K562 (cell line): Measurements from ENCODE around the gene NIPA2. TPM values are rescaled to one million over a fixed set of nuclear protein-coding genes. Genes with fewer than 3 reads are reported as not detected.

ENCODE experiments used
- CEBPG ChIP-seq, 3 experiments: fragments of 200-800 bp in 1 of 3; sonication (Bioruptor generic) in 1 of 3; sonication (generic) in 1 of 3; formaldehyde crosslinking in 1 of 3; IDR thresholded peaks in 2 of 3; conservative IDR thresholded peaks in 1 of 3; 2 replicates each; pipeline versions ENCODE4 v1.6.1 to v1.8.0; 2016 to 2022; ENCODE audit warnings: missing compliant biosample characterization in 2 of 3, missing genetic modification characterization in 2 of 3, mild to moderate bottlenecking in 1 of 3, missing genetic modification reagents in 1 of 3
- GTF2B ChIP-seq: IDR thresholded peaks from 2 replicates; pipeline ENCODE4 v1.6.1; 2011; ENCODE audit not compliant: insufficient read length; ENCODE audit errors: extremely low read depth
- HEY1 ChIP-seq: fragments of 250-450 bp; sonication (Bioruptor Pico); IDR thresholded peaks from 2 replicates; pipeline ENCODE4 v1.5.0; 2020; ENCODE audit warnings: mild to moderate bottlenecking, moderate library complexity, borderline replicate concordance
- HMBOX1 ChIP-seq: sonication (generic); IDR thresholded peaks from 2 replicates; pipeline ENCODE4 v1.6.1; 2016
- PPARD ChIP-seq: fragments of 250-450 bp; sonication (Bioruptor Pico); IDR thresholded peaks from 2 replicates; pipeline ENCODE4 v1.8.0; 2022; ENCODE audit warnings: inconsistent platforms, mild to moderate bottlenecking, moderate library complexity
- RAD21 ChIP-seq, 2 experiments: fragments of 250-450 bp in 1 of 2; fragments of 450-650 bp in 1 of 2; sonication (Bioruptor Pico) in 1 of 2; formaldehyde crosslinking in 1 of 2; IDR thresholded peaks in 1 of 2; conservative IDR thresholded peaks in 1 of 2; 2 replicates each; pipeline versions ENCODE4 v1.4.0 to v1.8.0; 2020 to 2022; ENCODE audit warnings: mild to moderate bottlenecking in 2 of 2, moderate library complexity in 1 of 2
- SLC30A9 ChIP-seq: fragments of 250-450 bp; sonication (Bioruptor Pico); IDR thresholded peaks from 2 replicates; pipeline ENCODE4 v1.8.0; 2022; ENCODE audit warnings: mild to moderate bottlenecking, moderate library complexity
- SP2 ChIP-seq: IDR thresholded peaks from 2 replicates; pipeline ENCODE4 v1.6.1; 2011; ENCODE audit warnings: mild to moderate bottlenecking, low read depth, low read length, moderate library complexity; ENCODE audit not compliant: poor library complexity, severe bottlenecking; ENCODE audit errors: extremely low read depth
- SUPT5H ChIP-seq: fragments of 450-650 bp; IDR thresholded peaks from 2 replicates; pipeline ENCODE4 v1.6.1; 2016
- TBP ChIP-seq: optimal IDR thresholded peaks from 2 replicates; pipeline ENCODE3; 2011; ENCODE audit warnings: low read depth, low read length, improper control_type of control experiment
- VEZF1 ChIP-seq: fragments of 200-800 bp; sonication (Bioruptor generic); IDR thresholded peaks from 2 replicates; pipeline ENCODE4 v1.6.1; 2017; ENCODE audit warnings: missing genetic modification characterization, missing compliant biosample characterization
- ZZZ3 ChIP-seq: fragments of 450-650 bp; IDR thresholded peaks from 2 replicates; pipeline ENCODE4 v1.6.1; 2016; ENCODE audit warnings: antibody characterized with exemption, mild to moderate bottlenecking, moderate library complexity
- polyA plus RNA-seq, 8 experiments: library from polyadenylated mRNA; depleted of rRNA in 4 of 8; stranded (reverse) in 5 of 8; unstranded in 3 of 8; fragments of >200 nt; fragmentation: Nextera tagmentation in 2 of 8; fragmentation: Illumina TruSeq in 1 of 8; extraction: Ambion mirVana in 2 of 8; extraction: Trizol in 1 of 8; gene quantifications; 2 replicates each; pipeline versions ENCODE4 v1.2.1 to v1.2.3, GENCODE V29; 2011 to 2014; ENCODE audit warnings: inconsistent platforms in 1 of 8, missing spikeins in 1 of 8
- total RNA-seq, 7 experiments: library from RNA; depleted of rRNA in 6 of 7; stranded (reverse); fragments of >200 nt in 6 of 7; fragmentation: Illumina TruSeq in 2 of 7; extraction: Trizol in 2 of 7; gene quantifications; 2 replicates each; pipeline versions ENCODE4 v1.2.1 to v1.2.3, GENCODE V29; 2011 to 2021; ENCODE audit warnings: low replicate concordance in 1 of 7
- TF ChIP-seq, protein P1 (sequence below): fragments of 450-650 bp; IDR thresholded peaks from 2 replicates; pipeline ENCODE4 v1.6.1; 2018; ENCODE audit not compliant: partially characterized antibody

The NIPA2 gene
- total and polyA plus RNA-seq, 9 of the 15 experiments (the other 6 are each of a cell fraction or from before 2014, with no cell fraction given): 18.7 to 107 (median 87.3) TPM

DNA sequence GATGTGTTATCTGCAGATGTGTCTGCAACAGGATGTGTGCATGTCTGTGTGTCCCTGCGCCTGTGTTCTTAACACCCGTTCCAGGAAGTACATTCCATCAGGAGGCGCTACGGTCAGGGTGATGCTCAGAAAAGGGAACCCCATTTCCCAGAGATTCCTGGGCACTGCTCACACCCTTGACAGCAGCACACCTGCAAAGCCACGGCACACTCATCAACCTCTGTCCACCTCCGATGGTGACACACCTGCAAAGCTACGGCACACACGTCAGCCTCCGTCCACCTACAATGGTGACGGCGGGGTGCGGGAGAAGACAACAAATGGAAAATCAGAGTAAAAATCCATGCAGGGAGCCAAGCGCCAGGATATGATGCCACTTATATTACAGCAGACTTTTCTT, 55.4 kb downstream of the NIPA2 start (continued):
- TF ChIP-seq SUPT5H: no peak
- TF ChIP-seq ZZZ3: no peak
- TF ChIP-seq RAD21 (CRISPR knock-in tag; conservative IDR thresholded peaks at IDR 0.05 in 1 of 2, IDR thresholded peaks at IDR 0.05 in 1 of 2): no peak
- TF ChIP-seq, protein P1, sequence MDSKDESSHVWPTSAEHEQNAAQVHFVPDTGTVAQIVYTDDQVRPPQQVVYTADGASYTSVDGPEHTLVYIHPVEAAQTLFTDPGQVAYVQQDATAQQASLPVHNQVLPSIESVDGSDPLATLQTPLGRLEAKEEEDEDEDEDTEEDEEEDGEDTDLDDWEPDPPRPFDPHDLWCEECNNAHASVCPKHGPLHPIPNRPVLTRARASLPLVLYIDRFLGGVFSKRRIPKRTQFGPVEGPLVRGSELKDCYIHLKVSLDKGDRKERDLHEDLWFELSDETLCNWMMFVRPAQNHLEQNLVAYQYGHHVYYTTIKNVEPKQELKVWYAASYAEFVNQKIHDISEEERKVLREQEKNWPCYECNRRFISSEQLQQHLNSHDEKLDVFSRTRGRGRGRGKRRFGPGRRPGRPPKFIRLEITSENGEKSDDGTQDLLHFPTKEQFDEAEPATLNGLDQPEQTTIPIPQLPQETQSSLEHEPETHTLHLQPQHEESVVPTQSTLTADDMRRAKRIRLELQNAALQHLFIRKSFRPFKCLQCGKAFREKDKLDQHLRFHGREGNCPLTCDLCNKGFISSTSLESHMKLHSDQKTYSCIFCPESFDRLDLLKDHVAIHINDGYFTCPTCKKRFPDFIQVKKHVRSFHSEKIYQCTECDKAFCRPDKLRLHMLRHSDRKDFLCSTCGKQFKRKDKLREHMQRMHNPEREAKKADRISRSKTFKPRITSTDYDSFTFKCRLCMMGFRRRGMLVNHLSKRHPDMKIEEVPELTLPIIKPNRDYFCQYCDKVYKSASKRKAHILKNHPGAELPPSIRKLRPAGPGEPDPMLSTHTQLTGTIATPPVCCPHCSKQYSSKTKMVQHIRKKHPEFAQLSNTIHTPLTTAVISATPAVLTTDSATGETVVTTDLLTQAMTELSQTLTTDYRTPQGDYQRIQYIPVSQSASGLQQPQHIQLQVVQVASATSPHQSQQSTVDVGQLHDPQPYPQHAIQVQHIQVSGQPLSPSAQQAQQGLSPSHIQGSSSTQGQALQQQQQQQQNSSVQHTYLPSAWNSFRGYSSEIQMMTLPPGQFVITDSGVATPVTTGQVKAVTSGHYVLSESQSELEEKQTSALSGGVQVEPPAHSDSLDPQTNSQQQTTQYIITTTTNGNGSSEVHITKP: no peak
- no peak for TF ChIP-seq HEY1 (CRISPR knock-in tag)
- TF ChIP-seq VEZF1 (CRISPR knock-in tag): no peak
- no peak for TF ChIP-seq SLC30A9 (CRISPR knock-in tag)
- TF ChIP-seq GTF2B: no peak
- TF ChIP-seq HMBOX1: no peak
- no peak for TF ChIP-seq TBP
- no peak for TF ChIP-seq PPARD
- no peak for TF ChIP-seq CEBPG (CRISPR knock-in tag; IDR thresholded peaks at IDR 0.05)
- no peak for TF ChIP-seq CEBPG (tag; conservative IDR thresholded peaks at IDR 0.05 in 1 of 2, IDR thresholded peaks at IDR 0.05 in 1 of 2)
- no peak for TF ChIP-seq SP2
